DND-41 (cell line): ENCODE results near the gene EPC1.

Source experiments
- ATAC-seq: fragments of 200-7000 bp; cut with Tn5 transposase; 3 replicates; pipeline ENCODE4 v1.9.1; 2021; ENCODE audit warnings: low read depth; ENCODE audit not compliant: insufficient read depth
- DNase-seq: peaks from one replicate; pipeline ENCODE4 v3.0.0-alpha.2; 2020
- H2AFZ ChIP-seq: 2 replicates; pipeline ENCODE4 v1.6.0; 2012; ENCODE audit warnings: low read depth, low read length
- H3K27ac ChIP-seq: 2 replicates; pipeline ENCODE4 v1.5.1; 2012; ENCODE audit warnings: low read length, inconsistent platforms
- H3K27me3 ChIP-seq: fragments of 200-600 bp; sonication (generic); 2 replicates; pipeline ENCODE4 v1.6.0; 2012; ENCODE audit warnings: low read length, mild to moderate bottlenecking, inconsistent platforms; ENCODE audit not compliant: insufficient read depth, poor library complexity
- H3K36me3 ChIP-seq: 2 replicates; pipeline ENCODE4 v1.5.1; 2012; ENCODE audit warnings: low read length, inconsistent platforms; ENCODE audit not compliant: insufficient read depth
- H3K4me1 ChIP-seq: 2 replicates; pipeline ENCODE4 v1.5.1; 2012; ENCODE audit warnings: mild to moderate bottlenecking, low read length; ENCODE audit not compliant: insufficient read depth
- H3K4me2 ChIP-seq: 2 replicates; pipeline ENCODE4 v1.6.0; 2012; ENCODE audit warnings: mild to moderate bottlenecking, moderate library complexity, low read length, inconsistent platforms; ENCODE audit not compliant: insufficient read depth
- H3K4me3 ChIP-seq, 2 experiments: fragments of 200-600 bp in 1 of 2; shearing (Covaris generic) in 1 of 2; 2 replicates each; pipeline ENCODE4 v1.5.1; 2012 to 2016; ENCODE audit warnings: inconsistent platforms in 2 of 2, low read length in 2 of 2, mild to moderate bottlenecking in 2 of 2, low read depth in 1 of 2, moderate library complexity in 1 of 2
- H3K79me2 ChIP-seq: 2 replicates; pipeline ENCODE4 v1.6.0; 2012; ENCODE audit warnings: low read length, inconsistent platforms; ENCODE audit not compliant: insufficient read depth
- H3K9ac ChIP-seq: 2 replicates; pipeline ENCODE4 v1.6.0; 2012; ENCODE audit warnings: low read depth, mild to moderate bottlenecking, inconsistent platforms, low read length, moderate library complexity
- H3K9me3 ChIP-seq: 2 replicates; pipeline ENCODE4 v1.5.1; 2012; ENCODE audit warnings: low read length, moderate library complexity, mild to moderate bottlenecking, inconsistent platforms; ENCODE audit not compliant: insufficient read depth, severe bottlenecking
- H4K20me1 ChIP-seq: 2 replicates; pipeline ENCODE4 v1.6.0; 2012; ENCODE audit warnings: low read length; ENCODE audit not compliant: insufficient read depth
- EZH2 ChIP-seq: IDR thresholded peaks from 3 replicates; pipeline ENCODE4 v1.6.1; 2012; ENCODE audit warnings: borderline replicate concordance, low read depth, mild to moderate bottlenecking, moderate library complexity, low read length, inconsistent platforms; ENCODE audit not compliant: severe bottlenecking
- TF ChIP-seq, protein P1 (sequence below): IDR thresholded peaks from 2 replicates; pipeline ENCODE4 v1.5.1; 2012; ENCODE audit warnings: borderline replicate concordance, low read length, moderate library complexity, mild to moderate bottlenecking; ENCODE audit not compliant: poor library complexity, severe bottlenecking; ENCODE audit errors: extremely low read depth

The EPC1 gene

DNA sequence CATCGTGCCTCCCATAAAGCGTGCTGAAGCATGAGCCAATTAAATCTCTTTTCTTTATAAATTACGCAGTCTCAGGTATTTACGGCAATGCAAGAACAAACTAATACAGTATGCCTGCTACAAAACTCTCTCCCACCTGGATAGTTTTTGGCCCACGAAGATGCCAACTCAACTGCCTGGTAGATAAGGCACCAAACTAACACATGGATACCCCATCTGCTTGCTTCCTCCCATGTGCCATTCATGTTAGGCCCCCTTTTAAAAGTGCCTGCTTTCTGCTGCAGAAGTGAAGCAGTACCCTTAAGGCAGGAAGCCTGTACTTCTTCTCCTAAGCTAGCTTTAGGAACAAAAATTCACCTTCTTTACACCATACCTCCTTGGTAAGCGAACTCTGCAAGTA lies 15.6 kb upstream of the EPC1 start:
- H3K27ac ChIP-seq = no peak overlapping the region
- peaks cover 96% of the 10 kb centered on the region for H3K79me2 ChIP-seq
- no peak overlapping the region for H2AFZ ChIP-seq
- H3K4me1 ChIP-seq = peaks cover 4% of the 10 kb centered on the region; the same call in 1 of the 2 replicates
- no peak for DNase-seq
- H4K20me1 ChIP-seq = peaks cover 7% of the 10 kb centered on the region; the same call in 1 of the 2 replicates
- peaks cover 5% of the 10 kb centered on the region for H3K36me3 ChIP-seq
- no peaks in the 10 kb centered on the region for H3K27me3 ChIP-seq
- H3K4me2 ChIP-seq = no peak overlapping the region
- TF ChIP-seq, protein P1, sequence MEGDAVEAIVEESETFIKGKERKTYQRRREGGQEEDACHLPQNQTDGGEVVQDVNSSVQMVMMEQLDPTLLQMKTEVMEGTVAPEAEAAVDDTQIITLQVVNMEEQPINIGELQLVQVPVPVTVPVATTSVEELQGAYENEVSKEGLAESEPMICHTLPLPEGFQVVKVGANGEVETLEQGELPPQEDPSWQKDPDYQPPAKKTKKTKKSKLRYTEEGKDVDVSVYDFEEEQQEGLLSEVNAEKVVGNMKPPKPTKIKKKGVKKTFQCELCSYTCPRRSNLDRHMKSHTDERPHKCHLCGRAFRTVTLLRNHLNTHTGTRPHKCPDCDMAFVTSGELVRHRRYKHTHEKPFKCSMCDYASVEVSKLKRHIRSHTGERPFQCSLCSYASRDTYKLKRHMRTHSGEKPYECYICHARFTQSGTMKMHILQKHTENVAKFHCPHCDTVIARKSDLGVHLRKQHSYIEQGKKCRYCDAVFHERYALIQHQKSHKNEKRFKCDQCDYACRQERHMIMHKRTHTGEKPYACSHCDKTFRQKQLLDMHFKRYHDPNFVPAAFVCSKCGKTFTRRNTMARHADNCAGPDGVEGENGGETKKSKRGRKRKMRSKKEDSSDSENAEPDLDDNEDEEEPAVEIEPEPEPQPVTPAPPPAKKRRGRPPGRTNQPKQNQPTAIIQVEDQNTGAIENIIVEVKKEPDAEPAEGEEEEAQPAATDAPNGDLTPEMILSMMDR = no peak
- no peak for TF ChIP-seq EZH2
- H3K9ac ChIP-seq = no peak overlapping the region
- H3K9me3 ChIP-seq = no peaks in the 10 kb centered on the region
- no peak for ATAC-seq
- no peak overlapping the region for H3K4me3 ChIP-seq

DNA sequence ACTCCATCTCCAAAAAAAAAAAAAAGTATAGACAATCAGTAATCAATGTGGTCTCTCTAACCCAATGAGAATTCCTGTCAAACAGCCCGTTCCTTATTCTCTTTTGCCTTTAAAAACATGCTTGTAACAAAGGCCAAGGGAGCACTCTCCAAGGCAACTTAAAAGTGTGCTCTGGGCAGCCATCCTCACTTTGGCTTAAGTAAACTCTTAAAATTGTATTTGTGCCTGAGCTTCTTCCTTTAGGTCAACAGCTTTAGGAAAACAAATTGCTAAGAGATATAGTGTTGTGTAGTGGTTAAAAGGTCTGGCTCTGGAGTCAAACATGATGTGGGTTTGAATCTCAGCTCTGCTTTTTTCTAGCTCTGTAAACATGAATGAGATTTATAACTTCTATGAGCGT lies 13.9 kb upstream of the EPC1 start:
- Histone ChIP-seq H3K4me3 (no peak overlapping the region), H3K4me2 (no peak overlapping the region), H3K79me2 (peaks cover 95% of the 10 kb centered on the region), H2AFZ (no peak overlapping the region), H3K27ac (no peak overlapping the region), H3K27me3 (no peaks in the 10 kb centered on the region), H3K9me3 (no peaks in the 10 kb centered on the region), H3K9ac (no peak overlapping the region), H3K36me3 (peaks cover 5% of the 10 kb centered on the region), H4K20me1 (peaks cover 13% of the 10 kb centered on the region; the same call in 1 of the 2 replicates), H3K4me1 (peaks cover 2% of the 10 kb centered on the region; the same call in 1 of the 2 replicates)
- DNase-seq (no peak), ATAC-seq (no peak)
- no peak for TF ChIP-seq EZH2
- TF ChIP-seq, protein P1 = no peak

DNA sequence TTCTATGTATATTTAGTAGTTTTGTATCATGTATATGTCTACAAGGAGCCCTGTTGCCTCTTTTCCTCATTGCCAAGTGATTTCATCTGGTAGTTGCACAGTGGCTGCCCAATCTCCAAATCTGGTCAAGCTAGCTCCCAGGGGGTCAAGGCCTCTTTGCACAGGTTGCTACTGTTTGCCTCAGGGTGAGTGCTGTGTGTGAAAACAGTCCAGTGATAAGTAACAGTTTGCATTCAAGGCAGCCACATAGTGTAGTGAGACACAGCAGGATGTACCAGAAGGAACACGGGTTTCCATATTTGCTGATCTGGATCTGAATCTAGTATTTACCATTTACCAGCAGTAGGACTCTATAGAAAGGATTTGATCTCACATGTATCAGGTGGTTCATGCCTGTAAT lies 13.3 kb upstream of the EPC1 start:
- H2AFZ ChIP-seq = no peak overlapping the region
- no peaks in the 10 kb centered on the region for H3K9me3 ChIP-seq
- H3K4me1 ChIP-seq = peaks cover 2% of the 10 kb centered on the region; the same call in 1 of the 2 replicates
- DNase-seq = no peak
- H4K20me1 ChIP-seq = peaks cover 13% of the 10 kb centered on the region; the same call in 1 of the 2 replicates
- peaks cover 95% of the 10 kb centered on the region for H3K79me2 ChIP-seq
- H3K27ac ChIP-seq = no peak overlapping the region
- no peak for ATAC-seq
- H3K27me3 ChIP-seq = no peaks in the 10 kb centered on the region
- no peak for TF ChIP-seq EZH2
- TF ChIP-seq, protein P1 = no peak
- H3K4me2 ChIP-seq = no peak overlapping the region
- H3K36me3 ChIP-seq = peaks cover 5% of the 10 kb centered on the region
- H3K9ac ChIP-seq = no peak overlapping the region
- H3K4me3 ChIP-seq = no peak overlapping the region
